HepG2 (cell line): ENCODE results near the gene CDK6. TPM values are rescaled to one million over a fixed set of nuclear protein-coding genes. Genes with fewer than 3 reads are reported as not detected.

Experiments
- ATAC-seq: fragments of 200-7000 bp; cut with Tn5 transposase; 3 replicates; pipeline ENCODE4 v1.9.1; 2020; ENCODE audit warnings: mild to moderate bottlenecking, moderate library complexity
- BruUV-seq: library from RNA; stranded (reverse); fragments of 400-500 nt; replicated peaks from 2 replicates; lab custom pipeline; 2021; lab: Mats Ljungman, UMichigan
- CTCF ChIA-PET: fragments of 300-600 bp; formaldehyde crosslinking; extraction: SDS; loops from one replicate; lab custom pipeline; 2021; ENCODE audit warnings: low total read pairs, inconsistent platforms, low intra/inter-chr PET ratio; lab: Yijun Ruan, JAX
- POLR2A ChIA-PET: fragments of 350-600 bp; sonication (Branson Sonifier 250); formaldehyde crosslinking; loops from one replicate; lab custom pipeline; 2020; ENCODE audit warnings: antibody characterized with exemption, inconsistent platforms; lab: Yijun Ruan, JAX
- DNase-seq: peaks from one replicate; pipeline ENCODE4 v3.0.0-alpha.2; 2015; ENCODE audit warnings: low spot score
- FAIRE-seq: peaks from 3 replicates; lab custom pipeline; 2011; peaks lifted over from hg19 to GRCh38; lab: Jason Lieb, UNC
- H2AFZ ChIP-seq: one replicate; pipeline ENCODE4 v1.6.1; 2011; ENCODE audit warnings: low read length, inconsistent platforms
- H3K27ac ChIP-seq: fragments of 300-600 bp; 3 replicates; pipeline ENCODE4 v1.8.0; 2011; ENCODE audit warnings: mixed run types, mild to moderate bottlenecking, mixed read lengths, low read length, inconsistent platforms; ENCODE audit not compliant: insufficient read depth; ENCODE audit errors: extremely low read length
- H3K27me3 ChIP-seq, 2 experiments: fragments of 200-600 bp in 1 of 2; 2 replicates in 1 of 2; 3 replicates in 1 of 2; pipeline versions ENCODE4 v1.6.0 to v1.8.0; 2011; ENCODE audit warnings: low read length in 2 of 2, mild to moderate bottlenecking in 2 of 2, moderate library complexity in 2 of 2, inconsistent platforms in 1 of 2; ENCODE audit not compliant: insufficient read depth in 2 of 2, control insufficient read depth in 1 of 2
- H3K36me3 ChIP-seq, 2 experiments: fragments of 200-600 bp in 1 of 2; replicated peaks in 1 of 2; 2 replicates in 1 of 2; 3 replicates in 1 of 2; pipeline versions ENCODE4 v1.5.1 to v1.8.0; 2011; ENCODE audit warnings: low read length in 2 of 2, inconsistent platforms in 1 of 2; ENCODE audit not compliant: insufficient read depth in 2 of 2, control insufficient read depth in 1 of 2
- H3K4me1 ChIP-seq: 2 replicates; pipeline ENCODE4 v1.5.1; 2012; ENCODE audit warnings: low read length, inconsistent platforms; ENCODE audit not compliant: insufficient read depth
- H3K4me2 ChIP-seq: 2 replicates; pipeline ENCODE4 v1.6.0; 2011; ENCODE audit warnings: low read depth, low read length, inconsistent platforms
- H3K4me3 ChIP-seq, 3 experiments: fragments of 200-600 bp in 1 of 3; sonication (generic), shearing (Covaris generic) in 1 of 3; replicated peaks in 1 of 3; 2 replicates each; pipeline ENCODE4 v1.5.1; 2011 to 2016; ENCODE audit warnings: low read length in 3 of 3, inconsistent platforms in 2 of 3, low read depth in 2 of 3, mild to moderate bottlenecking in 2 of 3, control low read depth in 1 of 3, mixed read lengths in 1 of 3; ENCODE audit not compliant: insufficient read depth in 1 of 3
- H3K79me2 ChIP-seq: one replicate; pipeline ENCODE4 v1.6.1; 2011; ENCODE audit warnings: low read length, inconsistent platforms; ENCODE audit not compliant: insufficient read depth
- H3K9ac ChIP-seq: 2 replicates; pipeline ENCODE4 v1.6.0; 2011; ENCODE audit warnings: mild to moderate bottlenecking, low read depth, low read length, inconsistent platforms; ENCODE audit not compliant: insufficient read depth
- H3K9me3 ChIP-seq: 2 replicates; pipeline ENCODE4 v1.5.1; 2012; ENCODE audit warnings: mild to moderate bottlenecking, low read length
- H4K20me1 ChIP-seq: 2 replicates; pipeline ENCODE4 v1.6.0; 2011; ENCODE audit warnings: inconsistent platforms, mild to moderate bottlenecking, low read length, moderate library complexity; ENCODE audit not compliant: insufficient read depth
- CBX2 ChIP-seq, 2 experiments: fragments of 200-600 bp in 1 of 2; sonication (generic); formaldehyde crosslinking in 1 of 2; IDR thresholded peaks; 2 replicates each; pipeline versions ENCODE4 v1.7.0 to v1.8.1; 2018 to 2022; ENCODE audit warnings: low read depth in 2 of 2, low read length in 1 of 2, mild to moderate bottlenecking in 1 of 2, missing genetic modification reagents in 1 of 2
- ELF3 ChIP-seq: IDR thresholded peaks from 2 replicates; pipeline ENCODE4 v1.6.1; 2016; ENCODE audit warnings: missing genetic modification reagents, missing compliant biosample characterization
- FLYWCH1 ChIP-seq: sonication (generic); formaldehyde crosslinking; IDR thresholded peaks from 2 replicates; pipeline ENCODE4 v1.8.1; 2023; ENCODE audit warnings: mild to moderate bottlenecking, missing genetic modification reagents
- HIVEP1 ChIP-seq: sonication (generic); formaldehyde crosslinking; IDR thresholded peaks from 2 replicates; pipeline ENCODE4 v1.4.0; 2020; ENCODE audit warnings: mild to moderate bottlenecking, missing genetic modification reagents
- MAFF ChIP-seq: IDR thresholded peaks from 2 replicates; pipeline ENCODE4 v1.6.1; 2011; ENCODE audit warnings: low read depth, low read length, improper control_type of control experiment
- MAFK ChIP-seq, 2 experiments: IDR thresholded peaks in 1 of 2; conservative IDR thresholded peaks in 1 of 2; 2 replicates each; pipeline ENCODE4 v1.6.1; 2011; ENCODE audit warnings: improper control_type of control experiment in 2 of 2, low read length in 2 of 2
- RNF2 ChIP-seq: fragments of 450-650 bp; conservative IDR thresholded peaks from 2 replicates; pipeline ENCODE4 v1.6.1; 2016; ENCODE audit warnings: low read depth
- TCF7 ChIP-seq: sonication (generic); IDR thresholded peaks from 2 replicates; pipeline ENCODE4 v1.6.1; 2016; ENCODE audit warnings: antibody characterized with exemption, low read depth
- U2AF2 ChIP-seq: fragments of 200-400 bp; formaldehyde crosslinking; IDR thresholded peaks from 2 replicates; pipeline ENCODE4 v1.6.1; 2017; ENCODE audit warnings: low read depth, mild to moderate bottlenecking, low read length
- ZNF616 ChIP-seq: sonication (generic); formaldehyde crosslinking; IDR thresholded peaks from 2 replicates; pipeline ENCODE4 v1.5.0; 2020; ENCODE audit warnings: low read depth, mild to moderate bottlenecking, missing genetic modification reagents
- ZNF713 ChIP-seq: sonication (generic); formaldehyde crosslinking; IDR thresholded peaks from 2 replicates; pipeline ENCODE4 v1.4.0; 2020; ENCODE audit warnings: mild to moderate bottlenecking, missing genetic modification reagents
- WGBS: methylation state at CpG from one replicate; pipeline ENCODE4 v1.1.6; 2017; ENCODE audit warnings: low lambda C conversion rate; 5-methylcytosine and 5-hydroxymethylcytosine counted together
- in situ Hi-C: cut with HindIII; loops from 2 replicates; pipeline ENCODE4 v1.10.0; 2017; ENCODE audit warnings: low pct_unique_long_range_greater_than_20kb; ENCODE audit not compliant: extremely low pct_ligation_motif_present
- intact Hi-C: fragments of 100-400 bp; cut with micrococcal nuclease; formaldehyde crosslinking; loops from one replicate; pipeline ENCODE4 v1.10.0; 2022; ENCODE audit not compliant: unreplicated experiment
- polyA plus RNA-seq, 8 experiments: library from polyadenylated mRNA; depleted of rRNA in 3 of 8; stranded (reverse) in 7 of 8; unstranded in 1 of 8; fragments of >200 nt; fragmentation: Illumina TruSeq in 4 of 8; extraction: Trizol in 4 of 8; gene quantifications; 2 replicates each; pipeline versions ENCODE4 v1.2.1 to v1.2.3, GENCODE V29; 2011 to 2016; ENCODE audit warnings: low read depth in 4 of 8, missing spikeins in 1 of 8, mixed read lengths in 1 of 8; ENCODE audit not compliant: insufficient read depth in 1 of 8
- total RNA-seq, 5 experiments: library from RNA; depleted of rRNA; stranded (reverse); fragments of >200 nt; fragmentation: Illumina TruSeq; extraction: Trizol; gene quantifications; 2 replicates each; pipeline ENCODE4 v1.2.3, GENCODE V29; 2016; ENCODE audit warnings: low read depth in 1 of 5

Gene CDK6
- total and polyA plus RNA-seq, 2 of the 13 experiments (the other 11 are each of a cell fraction or from before 2014, with no cell fraction given): 34.6 to 90.8 TPM

- CTCF ChIA-PET: no interaction called here
- FAIRE-seq (no peak), DNase-seq (no peak), ATAC-seq (no peak)
- BruUV-seq: no TSS peak
- Histone ChIP-seq H3K36me3 (no peaks in the 10 kb centered on the region), H3K9ac (no peak overlapping the region), H4K20me1 (no peaks in the 10 kb centered on the region), H3K27me3 (peaks cover 1 to 22% of the 10 kb centered on the region in 2 experiments; a peak in 2 of 5 replicates), H3K4me1 (peaks cover 6% of the 10 kb centered on the region), H3K27ac (no peak overlapping the region), H3K9me3 (no peaks in the 10 kb centered on the region), H2AFZ (no peak overlapping the region), H3K79me2 (no peaks in the 10 kb centered on the region), H3K4me3 (no peak overlapping the region), H3K4me2 (no peak overlapping the region)
- peak; percentile 0 to 43; a peak in 1 of 4 replicates for TF ChIP-seq MAFK (conservative IDR thresholded peaks at IDR 0.05 in 1 of 2, IDR thresholded peaks at IDR 0.05 in 1 of 2; ENCODE audit: low read length in 2 of 2)
- no peak for TF ChIP-seq FLYWCH1 (CRISPR knock-in tag)
- peak; percentile 14; the same call in 1 of the 2 replicates for TF ChIP-seq MAFF
- 48% methylated on average over 3 of the region's 3 CpGs for WGBS
- intact Hi-C loops (no loop called here), in situ Hi-C loops (no loop called here)
- POLR2A ChIA-PET: no interaction called here
Measured at GRCh38 chr7:92594746-92595145, 241.6 kb downstream of the CDK6 start.

DNA sequence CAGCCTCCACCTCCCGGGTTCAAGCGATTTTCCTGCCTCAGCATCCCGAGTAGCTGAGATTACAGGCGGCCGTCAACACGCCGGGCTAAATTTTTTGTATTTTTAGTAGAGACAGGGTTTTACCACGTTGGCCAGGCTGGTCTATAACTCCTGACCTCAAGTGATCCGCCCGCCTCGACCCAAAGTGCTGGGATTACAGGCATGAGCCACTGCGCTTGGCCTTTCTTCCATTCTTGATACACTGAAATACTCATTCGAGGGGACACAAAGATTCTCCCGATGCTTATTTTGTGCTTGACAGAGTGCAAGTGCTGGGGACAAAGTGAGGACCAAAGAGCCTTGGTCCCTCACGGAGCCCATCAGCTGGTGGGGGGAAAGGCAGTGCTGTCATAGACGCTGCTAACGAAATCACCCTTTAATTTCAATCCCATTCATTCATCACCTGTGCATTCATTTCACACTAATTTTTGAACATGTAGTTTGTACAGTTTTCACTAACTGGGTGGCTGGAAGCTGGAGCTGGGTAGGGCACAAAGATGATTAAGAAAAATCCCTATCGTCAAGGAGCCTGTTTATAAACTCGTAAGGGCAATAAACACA lies 245.6 kb downstream of the CDK6 start:
- WGBS: 27% methylated on average over 17 of the region's 19 CpGs
- peaks cover 1 to 22% of the 10 kb centered on the region in 2 experiments; a peak in 2 of 5 replicates for H3K27me3 ChIP-seq
- H3K79me2 ChIP-seq: peaks cover 39% of the 10 kb centered on the region
- peak overlapping the region; percentile 94; the same call in 1 of the 2 replicates for H3K9ac ChIP-seq
- POLR2A ChIA-PET: interaction anchor here (0.6 to 1.6 kb wide), 2 partner anchors 105 to 297 kb away, joined by 3 to 4 read pairs; no protein-coding TSS in a partner anchor
- peak overlapping the region; percentile 66 to 90 (median 79); a peak in 5 of 6 replicates for H3K4me3 ChIP-seq
- TF ChIP-seq HIVEP1 (CRISPR knock-in tag) (no peak), CBX2 (IDR thresholded peaks at IDR 0.05; ENCODE audit: low read depth, low read length) (peak; percentile 71; the same call in 1 of the 2 replicates), CBX2 (CRISPR knock-in tag; IDR thresholded peaks at IDR 0.05; ENCODE audit: low read depth) (no peak), ELF3 (no peak), RNF2 (peak; percentile 62; the same call in 1 of the 2 replicates), U2AF2 (no peak), TCF7 (0 out of 2 replicates have a peak, but pooled peaks have one; percentile 2), ZNF616 (no peak), ZNF713 (CRISPR knock-in tag) (no peak)
- DNase-seq: no peak
- no peak for ATAC-seq
- no peaks in the 10 kb centered on the region for H3K36me3 ChIP-seq
- CTCF ChIA-PET: no interaction called here
- H2AFZ ChIP-seq: no peak overlapping the region
- intact Hi-C loops: no loop called here
- no peak overlapping the region for H3K27ac ChIP-seq
- in situ Hi-C loops: no loop called here
- no peaks in the 10 kb centered on the region for H3K9me3 ChIP-seq
- no peak for FAIRE-seq
- H3K4me1 ChIP-seq: peaks cover 38% of the 10 kb centered on the region
- peaks cover 28% of the 10 kb centered on the region for H4K20me1 ChIP-seq
- TSS peak; percentile 78 for BruUV-seq
- peak overlapping the region; percentile 84 for H3K4me2 ChIP-seq
